Smooth muscle cell (in vitro differentiated cells): Measurements from ENCODE around the gene IFT52. TPM values are rescaled to one million over a fixed set of nuclear protein-coding genes. Genes with fewer than 3 reads are reported as not detected.
"Not testable (repeated sequence)": the region's sequence is repeated elsewhere in the genome, so short reads cannot be mapped to it uniquely, and the experiment has no call there.

ENCODE experiments used
- DNase-seq: peaks from one replicate; lab custom pipeline; 2025; ENCODE audit not compliant: unreplicated experiment; lab: John Stamatoyannopoulos, UW
- H2AFZ ChIP-seq: fragments of 200-600 bp; sonication (generic); 2 replicates; pipeline ENCODE4 v1.6.0; 2016; ENCODE audit warnings: antibody characterized with exemption, low read depth, mild to moderate bottlenecking
- H3F3A ChIP-seq: fragments of 200-600 bp; sonication (generic); 2 replicates; pipeline ENCODE4 v1.6.0; 2017; ENCODE audit warnings: antibody characterized with exemption, low read depth
- H3K27ac ChIP-seq: fragments of 200-600 bp; sonication (generic); 2 replicates; pipeline ENCODE4 v1.5.1; 2016; ENCODE audit warnings: low read depth, mild to moderate bottlenecking
- H3K27me3 ChIP-seq: fragments of 200-600 bp; sonication (generic); 2 replicates; pipeline ENCODE4 v1.6.1; 2016; ENCODE audit warnings: low read depth, mild to moderate bottlenecking
- H3K36me3 ChIP-seq: fragments of 200-600 bp; sonication (generic); 2 replicates; pipeline ENCODE4 v1.5.1; 2016; ENCODE audit warnings: low read depth
- H3K4me1 ChIP-seq: fragments of 200-600 bp; sonication (generic); 2 replicates; pipeline ENCODE4 v1.5.1; 2016; ENCODE audit warnings: low read depth
- H3K4me2 ChIP-seq: fragments of 200-600 bp; sonication (generic); 2 replicates; pipeline ENCODE4 v1.6.0; 2016; ENCODE audit warnings: mild to moderate bottlenecking
- H3K4me3 ChIP-seq: fragments of 200-600 bp; sonication (generic); 2 replicates; pipeline ENCODE4 v1.5.1; 2016; ENCODE audit warnings: mild to moderate bottlenecking
- H3K79me2 ChIP-seq: fragments of 200-600 bp; sonication (generic); 2 replicates; pipeline ENCODE4 v1.6.0; 2016; ENCODE audit warnings: low read depth, mild to moderate bottlenecking
- H3K9ac ChIP-seq: fragments of 200-600 bp; sonication (generic); 2 replicates; pipeline ENCODE4 v1.6.0; 2016; ENCODE audit warnings: low read depth
- H3K9me3 ChIP-seq: fragments of 200-600 bp; sonication (generic); replicated peaks from 2 replicates; pipeline ENCODE4 v1.5.1; 2016; ENCODE audit warnings: low read depth
- H4K20me1 ChIP-seq: fragments of 200-600 bp; sonication (generic); 2 replicates; pipeline ENCODE4 v1.6.0; 2016; ENCODE audit warnings: low read depth
- CTCF ChIP-seq: fragments of 200-600 bp; sonication (generic); IDR thresholded peaks from 2 replicates; pipeline ENCODE4 v1.5.1; 2017; ENCODE audit warnings: borderline replicate concordance, mild to moderate bottlenecking, antibody characterized with exemption; ENCODE audit not compliant: insufficient read depth, poor library complexity, severe bottlenecking
- WGBS: methylation state at CpG from one replicate; pipeline ENCODE4 v1.1.7; 2016; ENCODE audit warnings: low lambda C conversion rate; 5-methylcytosine and 5-hydroxymethylcytosine counted together
- polyA plus RNA-seq: library from polyadenylated mRNA; unstranded; fragments of >200 nt; fragmentation: Nextera tagmentation; extraction: Ambion mirVana; gene quantifications from 2 replicates; pipeline ENCODE4 v1.2.1, GENCODE V29; 2016
- total RNA-seq: library from RNA; depleted of rRNA; stranded (reverse); fragments of >200 nt; gene quantifications from 2 replicates; pipeline ENCODE4 v1.2.3, GENCODE V29; 2014

The IFT52 gene
- total and polyA plus RNA-seq, 2 experiments from 2014 or later, result 46.5 to 51.0 TPM

GRCh38 chr20:43603124-43603523, 12.4 kb downstream of the IFT52 start:
- Histone ChIP-seq H3K9ac (no peak overlapping the region), H3K27ac (no peak overlapping the region), H3K36me3 (peaks cover 10% of the 10 kb centered on the region), H3F3A (no peaks in the 10 kb centered on the region), H4K20me1 (no peaks in the 10 kb centered on the region), H2AFZ (no peak overlapping the region), H3K27me3 (no peaks in the 10 kb centered on the region), H3K9me3 (no peaks in the 10 kb centered on the region), H3K4me1 (no peaks in the 10 kb centered on the region), H3K4me3 (no peak overlapping the region), H3K4me2 (no peak overlapping the region), H3K79me2 (no peaks in the 10 kb centered on the region)
- 96% methylated on average over 1 of the region's 1 CpG for WGBS
- DNase-seq, result no peak
- no peak for TF ChIP-seq CTCF

GRCh38 chr20:43605715-43606114, 15.0 kb downstream of the IFT52 start:
- H3K27me3 ChIP-seq, result no peaks in the 10 kb centered on the region
- no peaks in the 10 kb centered on the region for H3K9me3 ChIP-seq
- no peak for DNase-seq
- over 99% methylated on average over 9 of the region's 9 CpGs for WGBS
- peaks cover 10% of the 10 kb centered on the region for H3K36me3 ChIP-seq
- no peak overlapping the region for H3K4me2 ChIP-seq
- H4K20me1 ChIP-seq, result no peaks in the 10 kb centered on the region
- H3F3A ChIP-seq, result no peaks in the 10 kb centered on the region
- TF ChIP-seq CTCF, result no peak
- no peaks in the 10 kb centered on the region for H3K79me2 ChIP-seq
- H2AFZ ChIP-seq, result no peak overlapping the region
- no peak overlapping the region for H3K27ac ChIP-seq
- H3K4me1 ChIP-seq, result no peaks in the 10 kb centered on the region
- H3K4me3 ChIP-seq, result no peak overlapping the region
- H3K9ac ChIP-seq, result no peak overlapping the region

- H4K20me1 ChIP-seq, H3K4me3 ChIP-seq, H3K4me1 ChIP-seq, H3K4me2 ChIP-seq, H3K9ac ChIP-seq, H3K9me3 ChIP-seq, H3K27ac ChIP-seq, H3K79me2 ChIP-seq, H2AFZ ChIP-seq, H3F3A ChIP-seq, DNase-seq, H3K27me3 ChIP-seq: not testable (repeated sequence)
- 100% methylated on average over 13 of the region's 30 CpGs for WGBS
- peaks cover 10% of the 10 kb centered on the region for H3K36me3 ChIP-seq
These were observed 16.5 kb downstream of the IFT52 start for GRCh38 chr20:43607278-43607677.

GRCh38 chr20:43631598-43631997, 40.9 kb downstream of the IFT52 start:
- H3K36me3 ChIP-seq, result no peaks in the 10 kb centered on the region
- no peaks in the 10 kb centered on the region for H4K20me1 ChIP-seq
- H3K9ac ChIP-seq, result no peak overlapping the region
- no peak overlapping the region for H3K4me2 ChIP-seq
- H3K27ac ChIP-seq, result no peak overlapping the region
- no peak overlapping the region for H3K4me3 ChIP-seq
- TF ChIP-seq CTCF, result no peak
- H3K27me3 ChIP-seq, result no peaks in the 10 kb centered on the region
- H3F3A ChIP-seq, result no peaks in the 10 kb centered on the region
- H3K4me1 ChIP-seq, result no peaks in the 10 kb centered on the region
- H3K9me3 ChIP-seq, result no peaks in the 10 kb centered on the region
- DNase-seq, result no peak
- no peak overlapping the region for H2AFZ ChIP-seq
- WGBS, result over 99% methylated on average over 8 of the region's 8 CpGs
- H3K79me2 ChIP-seq, result no peaks in the 10 kb centered on the region
